SH-SY5Y (cell line): Measurements from ENCODE around the gene PAX2.

ENCODE experiments used
- GATA2 ChIP-seq: IDR thresholded peaks from 2 replicates; pipeline ENCODE4 v1.6.1; 2011; ENCODE audit warnings: mild to moderate bottlenecking, low read depth, low read length
- GATA3 ChIP-seq: IDR thresholded peaks from 2 replicates; pipeline ENCODE4 v1.6.1; 2011; ENCODE audit warnings: low read depth, mild to moderate bottlenecking, low read length, moderate library complexity

- TF ChIP-seq GATA3 = no peak
- no peak for TF ChIP-seq GATA2
Observed at GRCh38 chr10:100826031-100826651, 80.8 kb downstream of the PAX2 start.
